Measurements from ENCODE around the gene NFIA.

DNA sequence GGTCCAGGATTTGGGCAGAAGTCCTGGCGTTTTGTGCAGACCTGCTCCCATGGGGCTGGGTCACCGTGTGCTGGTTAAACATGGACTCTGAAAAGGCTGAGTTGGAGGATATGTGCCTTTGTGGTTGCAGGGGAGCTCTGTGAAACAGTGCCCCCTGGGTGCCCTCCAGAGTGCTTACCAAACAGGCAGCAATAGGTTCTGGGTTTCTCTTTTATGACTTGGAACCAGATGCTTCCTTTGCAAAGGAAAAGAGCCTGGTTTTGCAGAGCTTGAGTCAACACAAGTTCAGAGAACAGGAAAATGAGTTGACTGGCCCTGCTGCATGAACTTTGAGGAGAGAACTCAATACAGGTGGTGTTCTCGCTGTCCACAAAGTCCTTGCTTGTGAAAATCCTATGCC is 353.7 kb downstream of the NFIA start:
- TF ChIP-seq CTCF (IDR thresholded peaks at IDR 0.05) (no peak), POLR2A (IDR thresholded peaks at IDR 0.05) (no peak), POLR2AphosphoS5 (IDR thresholded peaks at IDR 0.05) (no peak)

All from prostate gland (tissue), 2 donors.